HTR-8/SVneo (cell line): ENCODE data around the gene HEXA.
"Not testable (repeated sequence)": the region's sequence is repeated elsewhere in the genome, so short reads cannot be mapped to it uniquely, and the experiment has no call there.

Experiments used
- DNase-seq: peaks from one replicate; pipeline ENCODE4 v3.0.0; 2011; ENCODE audit warnings: low spot score, mixed read lengths; ENCODE audit not compliant: insufficient read length
- FAIRE-seq: peaks from 2 replicates; lab custom pipeline; 2011; peaks lifted over from hg19 to GRCh38; lab: Jason Lieb, UNC

Gene HEXA

GRCh38 chr15:72375846-72376581, at the start of gene HEXA:
TSS of gene HEXA (minus strand) at chr15:72376014. CDS start at chr15:72375972, 42 bp downstream.
- FAIRE-seq (peak; percentile 94), DNase-seq (peak; percentile 99)

- no peak for DNase-seq
- no peak for FAIRE-seq
Measured at GRCh38 chr15:72423256-72423655, 47.4 kb upstream of the HEXA start.

- DNase-seq (no peak), FAIRE-seq (peak; percentile 4)
Measured at GRCh38 chr15:72421484-72421883, 45.7 kb upstream of the HEXA start.

DNA sequence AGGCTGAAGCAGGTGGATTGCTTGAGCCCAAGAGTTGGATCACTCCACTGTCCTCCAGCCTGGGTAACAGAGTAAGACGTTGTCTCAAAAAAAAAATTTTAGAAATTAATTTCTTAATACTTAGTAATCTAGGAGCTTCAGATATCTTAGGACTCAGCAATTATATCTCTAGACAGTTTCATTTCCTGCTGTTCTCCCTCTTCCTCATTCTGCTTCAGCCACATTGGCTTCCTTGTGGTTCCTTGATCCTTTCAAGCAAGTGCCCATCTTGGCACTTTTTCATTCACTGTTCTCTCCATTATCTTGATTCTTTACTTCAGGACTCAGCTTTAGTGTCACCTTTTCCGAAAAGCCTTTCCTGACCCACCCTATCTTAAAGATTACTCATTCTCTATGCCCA, 44.8 kb upstream of the HEXA start:
- DNase-seq = no peak
- no peak for FAIRE-seq

GRCh38 chr15:72419768-72420167, 44.0 kb upstream of the HEXA start:
- not testable (repeated sequence) for FAIRE-seq, DNase-seq

DNA sequence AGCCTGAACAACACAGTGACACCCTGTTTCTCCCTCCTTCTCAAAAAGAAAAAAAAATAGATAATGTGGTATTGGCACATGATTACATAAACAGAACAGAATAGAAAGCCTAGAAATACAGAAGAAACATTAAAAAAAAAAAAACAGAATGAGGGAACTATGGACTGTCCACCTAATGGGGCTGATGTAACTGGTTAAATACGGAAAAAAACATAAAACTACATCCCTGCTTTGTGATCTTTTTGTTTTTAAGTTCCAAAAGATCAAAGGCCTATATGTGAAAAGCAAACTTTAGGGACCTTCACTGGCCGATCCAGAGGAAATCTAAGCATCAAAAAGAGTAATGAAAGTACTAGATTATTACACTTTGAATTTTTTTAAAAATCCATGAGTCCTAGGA, 39.5 kb upstream of the HEXA start:
- DNase-seq (no peak), FAIRE-seq (no peak)

GRCh38 chr15:72413337-72413736, 37.5 kb upstream of the HEXA start:
- DNase-seq = not testable (repeated sequence)

DNA sequence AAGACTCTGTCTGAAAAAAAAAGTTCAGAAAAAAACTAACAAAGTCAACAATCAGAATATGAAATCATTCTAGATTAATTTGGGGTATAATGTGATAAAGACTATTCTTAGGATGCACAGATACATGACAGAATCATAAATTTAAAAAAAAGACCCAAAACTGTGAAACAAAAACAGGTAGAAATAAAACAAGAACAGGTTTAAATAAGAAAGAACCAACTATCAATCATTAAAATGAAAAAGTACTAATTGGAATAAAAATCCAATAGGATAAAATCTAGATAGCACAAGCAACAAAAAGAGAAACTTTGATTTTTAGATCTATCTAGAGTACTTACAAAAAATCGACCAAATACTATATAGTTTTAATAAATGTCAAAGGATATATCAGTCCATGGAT, 35.7 kb upstream of the HEXA start:
- DNase-seq (no peak), FAIRE-seq (no peak)

More at GRCh38 chr15:72413337-72413736, 37.5 kb upstream of the HEXA start:
- not testable (repeated sequence) for FAIRE-seq

- FAIRE-seq = no peak
- DNase-seq = no peak
Measured at GRCh38 chr15:72411111-72411510, 35.3 kb upstream of the HEXA start.

DNA sequence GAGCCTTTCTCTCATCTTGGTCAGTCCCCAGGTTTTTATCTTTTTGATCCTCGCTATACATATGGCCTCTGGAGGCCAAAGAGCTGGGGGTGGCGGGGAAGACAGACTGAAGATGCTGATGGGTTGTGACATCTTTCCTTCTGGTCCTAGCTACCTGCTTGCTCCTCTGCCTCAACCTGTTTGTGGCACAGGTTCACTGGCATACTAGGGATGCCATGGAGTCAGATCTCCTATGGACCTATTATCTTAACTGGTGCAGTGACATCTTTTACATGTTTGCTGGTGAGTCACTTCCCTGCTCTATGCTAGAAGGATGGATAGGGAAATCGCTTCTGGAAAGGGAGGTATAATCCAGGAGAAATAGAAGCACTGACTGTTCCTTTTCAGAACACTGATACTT, 31.1 kb upstream of the HEXA start:
- DNase-seq = no peak
- FAIRE-seq = peak; percentile 13

GRCh38 chr15:72404841-72405240, 29.0 kb upstream of the HEXA start:
- FAIRE-seq (no peak), DNase-seq (no peak)

DNA sequence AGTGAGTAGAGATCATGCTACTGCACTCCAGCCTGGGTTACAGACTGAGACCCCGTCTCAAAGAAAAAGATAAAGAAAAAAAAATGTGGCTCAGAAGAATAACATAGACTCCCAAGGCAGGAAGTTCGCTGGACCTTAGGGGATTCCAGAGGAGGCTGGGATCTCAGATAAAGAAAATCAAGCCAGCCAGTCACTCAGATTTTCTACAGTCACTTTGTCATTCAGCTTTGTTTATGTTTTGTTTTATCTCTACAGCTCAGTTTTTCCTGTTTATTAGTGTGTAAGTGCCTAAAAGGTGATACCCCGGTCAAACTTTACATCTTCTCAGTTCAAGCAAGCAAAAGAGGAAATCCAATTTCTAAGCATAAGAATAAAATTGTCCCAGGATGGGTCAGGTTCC, 28.5 kb upstream of the HEXA start:
- FAIRE-seq (no peak), DNase-seq (no peak)

DNA sequence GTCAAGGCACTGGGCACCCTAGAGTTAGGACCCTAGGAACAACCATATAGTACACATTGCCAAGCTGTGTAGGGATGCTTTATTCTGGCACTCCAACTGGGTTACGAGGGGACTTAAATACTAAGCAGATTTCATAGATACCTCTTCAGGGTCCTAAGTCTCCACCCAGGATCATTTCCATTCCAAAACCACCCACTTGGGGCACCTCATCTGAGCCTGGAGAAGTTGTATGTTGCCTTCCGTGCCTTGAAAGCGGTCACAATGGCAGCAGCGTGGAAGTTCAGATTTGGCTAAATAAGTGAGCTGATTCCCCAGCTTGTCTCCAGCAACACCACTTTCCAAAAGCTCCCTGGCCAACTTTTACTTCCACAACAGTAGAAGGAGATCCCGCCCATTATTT, 26.9 kb upstream of the HEXA start:
- no peak for DNase-seq
- FAIRE-seq = peak; percentile 9

- DNase-seq (no peak), FAIRE-seq (no peak)
Measured at GRCh38 chr15:72398648-72399047, 22.8 kb upstream of the HEXA start.

GRCh38 chr15:72397796-72398588, 22.2 kb upstream of the HEXA start, which contains the start of gene TMEM202:
TSS of gene TMEM202 (plus strand) at chr15:72398305. CDS start at chr15:72398327, 22 bp downstream.
- DNase-seq = no peak
- FAIRE-seq = no peak

GRCh38 chr15:72396331-72396730, 20.5 kb upstream of the HEXA start:
- not testable (repeated sequence) for DNase-seq, FAIRE-seq

DNA sequence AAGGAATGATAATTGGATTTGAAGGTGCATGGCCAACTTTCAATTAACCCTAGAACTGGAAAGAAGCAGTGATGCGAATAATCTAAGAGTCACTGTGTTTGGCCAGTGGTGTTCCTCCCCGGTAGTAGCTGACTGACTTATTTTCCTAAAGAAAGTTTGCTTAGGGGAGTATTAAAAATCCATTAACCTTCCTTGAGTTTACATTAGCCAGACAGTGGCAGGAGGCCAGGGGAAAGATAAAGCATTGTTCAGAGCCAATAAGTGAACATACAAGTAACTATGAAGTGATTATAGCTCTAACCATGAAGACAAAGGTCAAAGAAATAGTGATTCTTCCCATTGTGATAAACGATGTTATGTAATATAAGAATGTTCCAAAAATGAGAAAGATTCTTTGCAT, 13.4 kb upstream of the HEXA start:
- FAIRE-seq = no peak

DNA sequence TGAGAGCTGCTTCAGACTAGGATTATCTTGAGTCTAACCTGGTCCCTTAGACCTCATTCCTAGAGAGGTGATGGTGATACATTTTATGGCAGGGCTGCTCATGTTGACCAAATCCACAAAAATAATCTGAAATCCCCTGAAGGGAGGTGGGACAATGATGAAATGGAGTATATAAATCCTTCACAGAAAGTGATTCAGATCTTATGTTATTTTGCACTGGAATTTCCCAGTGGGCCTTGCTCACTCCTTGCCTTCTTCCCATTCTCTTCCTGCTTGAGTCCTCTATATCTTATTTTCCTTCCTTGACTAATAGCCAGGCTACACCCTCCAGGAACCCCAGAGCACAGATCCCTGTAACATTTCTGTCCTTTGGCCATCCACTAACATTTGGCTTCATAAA, 11.9 kb upstream of the HEXA start:
- FAIRE-seq (no peak), DNase-seq (no peak)

More for the DNA sequence above, 13.4 kb upstream of the HEXA start:
- DNase-seq = no peak

GRCh38 chr15:72382146-72382545, 6.3 kb upstream of the HEXA start:
- no peak for FAIRE-seq

GRCh38 chr15:72380743-72381142, 4.9 kb upstream of the HEXA start:
- no peak for FAIRE-seq
- no peak for DNase-seq

More at GRCh38 chr15:72382146-72382545, 6.3 kb upstream of the HEXA start:
- no peak for DNase-seq

DNA sequence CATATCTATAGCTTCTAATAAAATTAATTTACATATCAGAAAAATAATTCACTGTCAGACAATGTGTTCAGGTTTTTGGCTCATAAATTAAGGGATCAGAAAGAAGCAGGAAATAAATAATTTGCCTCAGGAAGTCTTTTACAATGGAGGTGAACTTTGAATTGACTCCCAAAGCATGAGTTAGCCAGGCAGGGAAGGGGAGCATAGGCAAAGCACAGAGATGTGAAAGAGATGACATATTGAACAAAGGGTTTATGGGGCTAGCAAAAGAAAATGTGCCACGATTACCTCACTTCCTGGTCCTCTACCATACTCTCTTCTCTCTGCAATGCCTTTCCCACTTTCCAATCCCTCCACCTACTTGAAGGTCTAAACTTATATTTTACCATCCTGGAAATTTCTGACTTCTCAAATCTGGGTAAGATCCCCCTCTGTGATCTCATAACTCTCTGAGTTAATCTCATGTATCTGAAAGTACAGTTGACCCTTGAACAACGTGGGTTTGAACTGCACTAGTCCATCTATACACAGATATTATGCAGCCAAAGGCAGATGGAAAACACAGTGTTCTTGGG, 4.1 kb upstream of the HEXA start:
- FAIRE-seq = peak; percentile 13
- no peak for DNase-seq
